Activated CD4-positive, alpha-beta T cell treated with anti-CD3 and anti-CD28 coated beads, Interleukin-2, amount 50 U/mL, for 1 hour (primary cell): ENCODE measurements around the gene REXO1.

ENCODE experiments used
- DNase-seq: peaks from one replicate; pipeline ENCODE4 v3.0.0-alpha.2; 2020

The REXO1 gene

DNA sequence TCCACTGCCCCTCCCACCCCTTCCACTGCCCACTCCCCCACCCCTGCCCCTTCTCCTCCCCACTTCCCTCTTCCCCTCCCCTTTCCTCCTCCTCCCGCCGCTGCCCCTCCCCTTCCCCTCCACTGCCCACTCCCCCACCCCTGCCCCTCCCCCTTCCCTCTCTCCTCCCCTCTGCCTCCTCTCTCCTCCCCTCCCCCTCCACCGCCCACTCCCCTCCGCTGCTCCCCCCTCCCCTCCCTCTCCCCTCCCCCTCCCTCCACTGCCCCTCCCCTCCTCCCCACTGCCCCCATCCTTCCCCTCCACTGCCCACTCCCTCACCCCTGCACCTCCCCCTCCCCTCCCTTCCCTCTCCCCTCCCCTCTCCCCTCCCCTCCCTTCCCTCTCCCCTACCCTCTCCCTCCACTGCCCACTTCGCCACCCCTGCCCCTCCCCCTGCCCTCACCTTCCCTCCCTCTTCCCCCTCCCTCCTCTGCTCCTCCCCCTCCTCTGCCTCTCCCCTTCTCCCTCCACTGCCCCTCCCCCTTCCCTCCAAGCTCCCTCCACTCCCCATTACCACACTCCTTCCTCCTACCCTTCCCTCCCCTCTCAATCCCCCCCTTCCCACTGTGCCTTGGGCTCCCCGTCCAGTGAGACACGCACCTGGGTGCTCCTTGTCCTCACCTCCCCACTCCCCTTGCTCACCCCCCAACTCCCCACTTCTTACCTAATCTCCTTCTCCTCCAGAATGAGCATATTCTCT lies 58.1 kb downstream of the REXO1 start:
- no peak for DNase-seq

DNA sequence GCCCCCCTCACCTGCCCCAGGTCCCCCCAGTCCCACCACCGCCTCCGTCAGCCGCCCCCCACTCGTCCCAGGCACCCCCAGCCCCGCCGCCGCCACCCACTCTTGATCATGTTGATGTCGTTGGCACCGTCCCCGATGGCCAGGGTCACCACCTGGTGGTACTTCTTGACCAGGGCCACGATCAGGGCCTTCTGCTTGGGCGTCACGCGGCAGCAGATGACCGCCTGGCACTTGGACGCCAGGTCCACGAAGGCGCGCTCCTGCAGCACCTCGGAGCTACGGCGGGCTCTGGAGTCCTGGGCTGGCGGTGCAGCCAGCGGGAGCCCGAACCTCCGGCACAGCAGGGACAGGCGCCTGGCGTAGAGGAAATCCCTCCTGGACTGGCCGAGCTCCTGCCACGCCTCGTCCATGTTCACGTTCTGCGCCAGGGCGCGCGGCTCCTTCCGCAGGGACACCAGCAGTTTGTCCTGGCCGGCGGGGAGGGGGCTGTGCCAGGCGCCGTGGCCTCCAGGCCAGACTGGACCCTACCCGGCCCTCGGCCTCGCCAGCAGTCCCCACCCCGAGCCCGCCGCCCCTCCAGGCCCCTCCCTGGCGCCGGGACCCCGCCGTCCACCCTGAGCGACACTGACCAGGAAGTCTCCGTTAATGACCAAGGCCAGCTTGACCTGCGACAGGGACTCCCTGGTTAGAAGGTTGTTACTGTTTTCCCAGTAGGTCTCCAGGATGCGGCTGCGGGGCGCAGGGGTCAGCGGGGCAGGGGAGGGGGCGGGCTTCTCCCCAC lies 58.8 kb downstream of the REXO1 start:
- no peak for DNase-seq

DNA sequence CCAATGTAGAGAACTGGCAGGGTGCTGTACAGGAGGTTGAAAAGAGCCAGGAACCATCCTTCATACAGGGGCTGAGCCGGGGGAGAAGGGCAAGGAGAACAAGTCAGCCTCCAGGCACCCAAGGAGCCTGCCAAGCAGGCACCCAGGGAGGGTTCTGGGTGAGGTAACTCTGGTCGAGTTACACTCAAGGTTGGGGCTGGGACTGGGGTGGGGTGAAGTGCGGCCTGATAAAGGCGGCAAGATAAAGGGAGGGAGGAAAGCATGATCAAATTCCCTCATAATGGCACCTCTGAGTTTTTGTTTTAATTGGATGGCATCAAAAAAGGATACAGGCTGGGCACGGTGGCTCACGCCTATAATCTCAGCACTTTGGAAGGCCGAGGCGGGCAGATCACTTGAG lies 61.2 kb downstream of the REXO1 start:
- no peak for DNase-seq

DNA sequence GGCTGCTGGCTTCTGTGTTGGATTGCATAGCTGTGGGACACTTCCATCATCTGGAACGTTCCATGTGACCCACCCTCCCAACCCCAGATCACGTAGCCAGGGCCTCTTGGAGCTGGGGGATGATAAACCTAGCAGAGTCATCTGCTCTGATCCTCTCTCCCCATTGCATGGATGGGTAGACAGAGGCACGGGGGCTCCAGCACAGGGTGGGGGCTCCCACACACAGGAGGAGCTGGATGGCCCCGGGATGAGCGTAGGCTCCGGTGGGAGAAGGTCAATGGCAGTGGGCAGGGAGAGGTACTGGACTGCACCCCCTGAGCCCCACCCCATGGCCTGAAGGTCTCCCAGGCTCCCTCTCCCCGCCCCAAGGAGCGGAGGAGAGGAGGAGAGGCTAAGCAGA lies 61.6 kb downstream of the REXO1 start:
- DNase-seq, result no peak

DNA sequence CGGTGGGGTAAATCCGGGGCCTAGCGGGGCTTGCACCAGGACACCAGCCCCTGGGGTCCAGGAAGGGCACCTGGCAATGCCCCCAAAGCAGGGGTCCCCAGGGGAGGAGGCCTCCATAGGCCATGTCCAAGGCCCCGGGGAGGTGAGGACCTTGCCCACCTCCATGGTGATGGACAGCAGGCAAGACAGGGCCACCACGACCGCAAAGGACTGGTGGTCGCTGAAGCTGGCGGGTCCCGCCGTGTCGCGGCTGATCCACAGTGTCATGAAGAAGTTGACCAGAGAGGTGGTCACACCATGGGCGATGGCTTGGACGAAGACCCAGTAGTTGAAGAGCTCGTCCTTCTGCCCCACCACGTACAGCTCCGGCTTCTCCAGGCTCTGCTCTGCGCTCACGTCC lies 63.0 kb downstream of the REXO1 start:
- no peak for DNase-seq

DNA sequence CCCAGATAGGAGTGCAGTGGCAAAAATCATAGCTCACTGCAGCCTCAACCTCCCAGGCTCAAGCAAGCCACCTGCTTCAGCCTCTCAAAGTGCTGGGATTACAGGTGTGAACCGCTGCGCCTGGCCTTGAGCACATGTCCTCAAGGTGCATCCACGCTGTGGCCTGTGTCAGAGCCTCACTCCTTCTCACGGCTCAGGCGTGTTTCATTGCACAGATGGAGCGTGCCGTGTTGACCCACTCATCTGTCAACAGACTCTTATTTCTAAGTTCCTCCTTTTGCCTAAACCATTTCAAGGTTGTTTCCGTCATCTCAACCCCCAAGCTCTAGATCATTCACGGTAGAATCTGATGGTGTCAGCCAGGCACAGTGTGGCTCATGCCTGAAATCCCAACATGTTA lies 64.4 kb downstream of the REXO1 start:
- DNase-seq, result no peak

- no peak for DNase-seq
These were observed 64.9 kb downstream of the REXO1 start for GRCh38 chr19:1783354-1783753.

GRCh38 chr19:1782521-1782920 lies 65.8 kb downstream of the REXO1 start:
- DNase-seq, result no peak

GRCh38 chr19:1780272-1780958 lies 67.9 kb downstream of the REXO1 start:
- no peak for DNase-seq

GRCh38 chr19:1779574-1779973 lies 68.7 kb downstream of the REXO1 start:
- DNase-seq, result no peak

DNA sequence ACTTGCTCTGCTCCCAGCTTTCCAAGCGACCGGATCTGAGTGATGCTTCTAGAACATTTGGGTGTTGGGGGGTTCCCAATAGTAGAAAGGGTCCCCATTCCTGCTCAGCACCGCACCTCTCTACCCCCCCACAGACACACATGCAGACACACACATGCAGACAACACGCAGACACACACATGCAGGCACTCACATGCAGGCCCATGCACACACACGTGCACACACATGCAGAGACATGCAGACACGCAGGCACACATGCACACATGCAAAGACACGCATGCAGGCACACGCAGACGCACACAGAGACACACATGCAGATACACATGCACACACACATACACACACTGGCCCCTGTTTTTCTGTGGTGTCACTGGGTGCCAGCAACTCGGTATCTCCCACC lies 71.1 kb downstream of the REXO1 start:
- DNase-seq, result no peak

GRCh38 chr19:1776606-1777147 lies 71.6 kb downstream of the REXO1 start:
- no peak for DNase-seq

DNA sequence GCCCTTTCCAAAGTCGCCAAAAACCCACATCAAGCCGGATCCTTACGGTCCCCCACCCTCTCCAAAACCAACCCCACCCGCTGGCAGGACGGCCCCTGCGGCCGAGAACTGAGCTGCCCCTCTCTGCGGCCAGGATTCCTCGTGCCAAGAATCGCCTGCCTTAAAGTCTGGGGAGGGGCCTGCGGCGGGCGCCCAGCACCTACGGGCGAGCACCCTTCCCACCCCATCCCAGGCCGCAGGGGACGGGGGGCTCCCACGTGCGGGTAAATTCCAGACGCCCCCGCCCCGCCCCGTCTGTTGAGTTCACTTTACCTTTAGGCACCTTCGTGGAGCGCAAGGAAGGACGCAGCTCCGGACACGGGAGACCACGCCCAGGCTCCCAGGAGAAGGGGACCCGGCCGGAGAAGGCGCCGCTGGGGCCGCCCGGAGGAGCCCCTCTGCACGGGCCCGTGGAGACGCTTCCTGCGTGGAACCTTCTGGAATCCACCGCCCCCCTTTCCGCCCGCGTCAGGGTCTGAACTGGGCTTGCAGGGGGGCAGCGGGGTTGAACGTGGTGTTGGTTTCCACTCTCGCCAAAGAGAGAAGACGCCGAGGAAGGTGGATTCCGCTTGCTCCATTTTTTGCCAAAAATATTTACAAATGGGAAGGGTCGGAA lies 72.2 kb downstream of the REXO1 start:
- DNase-seq, result no peak

DNA sequence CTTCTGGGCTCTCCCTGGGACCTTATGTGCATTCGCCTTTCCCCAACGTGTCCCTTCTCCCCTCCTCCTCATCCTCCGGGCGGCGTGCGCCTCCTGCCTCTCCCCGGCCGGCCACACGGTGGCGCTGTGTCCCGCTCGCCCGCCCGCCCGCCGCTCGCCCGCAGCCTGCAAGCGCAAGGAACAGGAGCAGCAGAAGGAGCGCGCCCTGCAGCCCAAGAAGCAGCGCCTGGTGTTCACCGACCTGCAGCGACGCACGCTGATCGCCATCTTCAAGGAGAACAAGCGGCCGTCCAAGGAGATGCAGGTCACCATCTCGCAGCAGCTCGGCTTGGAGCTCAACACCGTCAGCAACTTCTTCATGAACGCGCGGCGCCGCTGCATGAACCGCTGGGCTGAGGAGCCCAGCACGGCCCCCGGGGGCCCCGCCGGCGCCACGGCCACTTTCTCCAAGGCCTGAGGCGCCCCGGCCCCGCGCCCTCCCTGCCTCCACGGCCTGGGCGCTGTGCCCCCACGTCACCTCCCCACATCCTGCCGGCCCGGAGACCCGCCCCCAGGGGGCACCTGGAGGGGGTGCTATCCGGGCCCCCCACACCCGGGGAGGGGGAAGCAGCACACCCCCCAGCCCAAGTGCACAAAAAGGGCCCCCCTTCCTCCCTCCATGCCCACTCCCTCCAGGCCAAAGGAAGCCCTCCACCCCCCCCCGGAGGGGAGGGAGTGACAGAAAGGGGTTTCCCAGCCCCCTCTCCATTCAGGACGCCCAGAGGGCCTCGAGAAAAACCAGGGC lies 73.1 kb downstream of the REXO1 start:
- DNase-seq, result no peak

DNA sequence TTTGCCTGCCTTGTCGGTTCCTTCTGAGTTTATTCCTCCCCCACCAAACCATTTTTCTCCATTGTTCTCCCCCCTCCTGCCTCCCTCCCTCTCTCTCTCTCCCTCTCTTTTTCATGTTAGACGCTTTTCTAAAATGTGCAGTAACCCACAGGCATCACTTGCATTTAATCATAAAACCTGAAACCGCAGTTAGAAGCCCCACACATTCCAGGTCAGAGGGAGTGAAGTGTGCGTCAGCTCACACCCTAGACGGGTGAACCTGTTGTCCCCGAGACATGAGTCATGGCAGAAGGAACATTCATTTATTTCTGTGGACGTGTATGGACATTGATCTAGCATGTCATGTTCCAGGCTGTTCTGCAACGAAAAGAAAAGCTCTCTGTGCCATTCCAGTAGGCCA lies 75.1 kb downstream of the REXO1 start:
- no peak for DNase-seq

GRCh38 chr19:1770866-1771576 lies 77.3 kb downstream of the REXO1 start:
- DNase-seq, result no peak

- no peak for DNase-seq
These were observed 78.7 kb downstream of the REXO1 start for GRCh38 chr19:1769645-1769985.

- no peak for DNase-seq
These were observed 79.2 kb downstream of the REXO1 start for GRCh38 chr19:1768918-1769644.

DNA sequence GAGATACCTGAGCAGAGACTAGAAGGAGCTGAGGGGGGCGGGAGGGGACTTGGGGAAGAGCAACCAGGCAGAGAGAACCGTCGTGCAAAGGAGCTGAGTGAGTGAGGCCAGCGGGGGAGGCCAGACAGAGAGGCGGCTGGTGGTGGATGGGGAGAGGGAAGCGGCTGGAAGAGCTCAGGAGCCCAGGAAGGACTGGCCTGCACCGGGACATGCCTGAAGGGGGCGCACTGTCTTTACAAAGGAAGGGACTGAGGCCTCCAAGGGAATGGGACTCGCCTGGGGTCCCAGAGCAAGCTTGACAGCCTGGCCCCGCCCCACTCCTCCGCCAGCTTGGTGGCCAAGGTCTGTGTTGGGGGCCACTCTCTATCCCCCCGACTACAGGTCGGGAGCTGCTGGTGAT lies 80.0 kb downstream of the REXO1 start:
- DNase-seq, result no peak

DNA sequence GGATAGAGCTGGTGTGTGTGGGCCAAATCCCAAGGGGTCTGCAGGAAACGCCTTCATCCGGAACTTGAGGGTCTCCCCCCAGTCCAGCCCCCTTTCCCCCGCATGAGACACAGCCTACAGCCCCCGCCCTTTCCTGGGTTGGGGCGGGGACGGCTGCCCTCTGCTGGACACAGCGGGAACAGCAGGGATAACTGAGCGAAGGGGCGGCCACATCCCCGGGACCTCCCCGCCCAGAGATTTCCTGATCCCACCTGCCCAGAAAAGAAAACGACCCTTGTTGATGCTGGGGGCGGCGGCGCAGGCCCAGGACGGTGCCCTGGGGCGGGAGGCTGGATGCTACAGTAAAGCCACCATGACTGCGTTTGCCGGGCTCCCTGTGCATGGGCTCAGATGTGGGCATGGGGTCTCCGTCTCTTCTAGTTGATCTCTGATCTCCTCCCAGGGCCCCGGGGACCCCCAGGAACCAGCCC lies 80.8 kb downstream of the REXO1 start:
- DNase-seq, result peak; percentile 61

DNA sequence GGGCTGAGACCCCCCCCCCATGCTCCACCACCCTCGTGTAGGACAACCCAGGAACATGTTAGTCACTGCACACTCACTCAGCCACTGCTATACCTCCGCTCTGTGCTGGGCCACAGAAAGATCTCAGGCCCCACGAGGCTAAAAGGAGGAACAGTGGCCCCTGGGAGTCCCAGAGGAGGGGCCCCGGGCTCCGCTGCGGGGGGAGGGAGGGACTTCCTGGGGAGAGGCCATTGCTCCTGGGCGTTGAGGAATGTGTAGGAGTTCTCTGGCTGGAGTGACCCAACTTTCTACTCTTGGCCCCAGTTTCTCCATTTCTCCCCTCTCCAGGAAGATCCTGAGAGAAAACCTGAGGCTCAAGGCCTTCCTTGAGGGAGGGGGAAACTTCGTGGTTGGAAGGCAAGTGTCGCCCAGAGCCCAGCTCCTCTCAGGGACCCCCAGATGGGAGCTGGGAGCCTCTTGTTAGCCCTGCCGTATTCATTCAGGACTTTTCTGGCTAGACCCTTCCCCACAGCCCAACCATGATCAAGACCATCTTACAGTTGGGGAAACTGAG lies 81.4 kb downstream of the REXO1 start:
- no peak for DNase-seq
